Measurements from ENCODE around the gene SUPT4H1. TPM values are rescaled to one million over a fixed set of nuclear protein-coding genes. Genes with fewer than 3 reads are reported as not detected.

Gene SUPT4H1
- total RNA-seq, 2 donors from 2014 or later: 117 to 147 TPM

DNA sequence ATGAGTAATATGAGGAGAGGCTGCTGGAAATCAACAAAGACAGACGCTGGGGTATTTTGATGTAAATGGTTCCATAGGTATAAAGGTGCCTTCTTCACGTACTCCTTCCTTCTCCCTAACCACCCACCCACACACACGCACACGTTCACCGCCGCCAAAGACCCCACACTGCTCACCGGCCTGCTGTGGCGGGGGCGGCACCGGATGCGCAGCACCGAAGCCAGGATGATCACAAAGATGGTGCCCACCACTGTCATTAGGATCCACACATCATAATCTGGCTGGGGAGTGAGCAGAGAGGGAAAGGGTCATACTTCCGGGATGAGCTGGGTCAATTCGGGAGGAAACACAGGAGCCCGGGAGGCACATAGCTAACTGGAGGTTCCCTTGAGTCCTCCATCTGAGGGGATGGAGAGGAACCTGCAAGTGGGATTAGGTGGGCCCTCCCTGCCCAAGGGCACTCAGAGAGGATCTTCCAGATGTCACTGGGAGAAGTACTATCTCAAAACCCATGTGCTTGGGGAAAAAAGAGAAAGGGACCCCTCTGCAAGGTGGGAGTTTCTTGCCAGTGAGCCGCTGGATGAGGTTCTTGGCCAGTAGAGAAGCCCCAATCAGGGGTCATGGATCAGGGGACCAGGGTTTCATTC, 10.5 kb upstream of the SUPT4H1 start:
- peak overlapping the region; percentile 23 for H3K27ac Mint-ChIP-seq
- no peaks in the 10 kb centered on the region for H3K9me3 Mint-ChIP-seq
- H3K4me3 Mint-ChIP-seq: no peak overlapping the region
- H3K4me1 Mint-ChIP-seq: no peaks in the 10 kb centered on the region
- ATAC-seq (replicated peaks): no peak
- no peaks in the 10 kb centered on the region for H3K36me3 Mint-ChIP-seq (ENCODE audit: low read depth)
- H3K27me3 Mint-ChIP-seq: no peaks in the 10 kb centered on the region

DNA sequence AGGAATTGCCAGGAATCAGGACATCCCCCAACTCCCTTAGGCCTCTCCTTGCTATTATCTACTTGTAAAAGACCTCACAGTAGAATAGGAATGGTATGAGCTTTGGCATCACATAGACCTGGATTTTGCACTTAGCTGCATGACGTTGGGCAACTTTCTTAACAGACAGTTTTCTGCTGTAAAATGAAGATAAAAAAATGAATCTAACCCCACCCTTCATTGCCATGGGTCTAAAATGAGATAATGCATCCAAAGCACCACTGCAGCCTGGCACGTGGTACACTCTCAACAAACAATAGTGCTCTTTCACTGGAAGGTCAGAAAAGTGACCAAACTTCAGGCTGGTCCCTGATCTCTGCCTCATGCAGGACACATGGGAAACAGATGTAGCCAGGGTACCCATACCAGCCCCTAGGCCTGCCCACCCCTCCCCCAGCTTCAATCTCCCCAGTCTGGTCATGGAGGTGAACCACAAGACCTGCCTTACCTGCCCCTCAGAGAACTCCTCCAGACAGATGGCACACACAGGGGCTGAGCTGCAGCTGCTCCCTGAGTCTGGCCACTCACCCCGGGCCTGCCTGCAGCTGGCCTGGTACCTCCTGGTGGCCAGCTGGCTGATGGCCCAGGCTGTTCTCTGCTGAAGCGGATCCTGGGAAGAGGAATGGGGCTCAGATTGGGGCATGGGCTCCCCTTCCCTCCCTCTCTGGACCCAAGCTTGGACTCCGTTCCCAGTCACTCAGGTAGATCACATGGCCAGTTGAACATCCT, 8.5 kb upstream of the SUPT4H1 start:
- Mint-ChIP-seq H3K27ac (no peak overlapping the region), H3K4me1 (no peaks in the 10 kb centered on the region), H3K36me3 (ENCODE audit: low read depth) (no peaks in the 10 kb centered on the region), H3K9me3 (no peaks in the 10 kb centered on the region), H3K4me3 (no peak overlapping the region), H3K27me3 (no peaks in the 10 kb centered on the region)
- no peak for ATAC-seq (replicated peaks)

DNA sequence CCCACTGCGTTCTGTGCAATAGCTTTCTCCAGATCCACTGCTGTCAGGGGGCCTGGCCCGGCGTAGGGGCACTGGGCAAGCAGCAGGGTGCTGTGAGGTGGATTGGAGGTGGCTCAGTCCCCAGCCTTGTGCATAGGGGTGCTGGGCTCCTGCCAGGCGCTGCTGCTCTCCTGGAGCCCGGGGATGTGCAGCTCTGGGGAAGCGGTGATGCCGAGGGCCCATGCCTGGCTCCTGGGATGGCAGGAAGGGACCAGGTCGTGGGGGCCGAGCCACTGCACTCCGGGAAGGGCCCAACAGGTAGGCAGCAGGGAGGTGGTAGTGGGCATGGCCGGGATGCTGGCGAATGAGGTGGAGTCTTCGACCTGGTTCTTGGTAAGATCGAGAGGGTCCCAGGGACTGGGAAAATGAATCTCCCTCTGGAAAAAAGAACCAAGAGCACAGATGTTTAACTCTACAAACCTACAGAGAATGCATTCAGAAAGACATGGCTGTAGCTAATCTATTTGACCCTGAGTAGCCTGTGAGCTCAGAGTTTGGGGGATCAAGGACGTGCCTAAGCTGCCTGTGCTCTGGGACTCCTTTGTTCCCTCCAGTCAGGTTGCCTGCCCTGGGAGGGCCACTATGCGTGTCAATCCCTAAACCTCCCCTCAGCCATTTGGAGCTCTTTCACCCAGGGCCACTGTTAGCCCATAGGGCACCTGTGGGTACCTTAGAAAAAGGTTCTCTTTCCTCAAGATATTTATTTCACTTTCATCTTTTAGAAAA, 6.6 kb upstream of the SUPT4H1 start:
- no peaks in the 10 kb centered on the region for H3K9me3 Mint-ChIP-seq
- ATAC-seq (replicated peaks): no peak
- no peak overlapping the region for H3K4me3 Mint-ChIP-seq
- no peak overlapping the region for H3K27ac Mint-ChIP-seq
- no peaks in the 10 kb centered on the region for H3K36me3 Mint-ChIP-seq (ENCODE audit: low read depth)
- no peaks in the 10 kb centered on the region for H3K4me1 Mint-ChIP-seq
- H3K27me3 Mint-ChIP-seq: no peaks in the 10 kb centered on the region

DNA sequence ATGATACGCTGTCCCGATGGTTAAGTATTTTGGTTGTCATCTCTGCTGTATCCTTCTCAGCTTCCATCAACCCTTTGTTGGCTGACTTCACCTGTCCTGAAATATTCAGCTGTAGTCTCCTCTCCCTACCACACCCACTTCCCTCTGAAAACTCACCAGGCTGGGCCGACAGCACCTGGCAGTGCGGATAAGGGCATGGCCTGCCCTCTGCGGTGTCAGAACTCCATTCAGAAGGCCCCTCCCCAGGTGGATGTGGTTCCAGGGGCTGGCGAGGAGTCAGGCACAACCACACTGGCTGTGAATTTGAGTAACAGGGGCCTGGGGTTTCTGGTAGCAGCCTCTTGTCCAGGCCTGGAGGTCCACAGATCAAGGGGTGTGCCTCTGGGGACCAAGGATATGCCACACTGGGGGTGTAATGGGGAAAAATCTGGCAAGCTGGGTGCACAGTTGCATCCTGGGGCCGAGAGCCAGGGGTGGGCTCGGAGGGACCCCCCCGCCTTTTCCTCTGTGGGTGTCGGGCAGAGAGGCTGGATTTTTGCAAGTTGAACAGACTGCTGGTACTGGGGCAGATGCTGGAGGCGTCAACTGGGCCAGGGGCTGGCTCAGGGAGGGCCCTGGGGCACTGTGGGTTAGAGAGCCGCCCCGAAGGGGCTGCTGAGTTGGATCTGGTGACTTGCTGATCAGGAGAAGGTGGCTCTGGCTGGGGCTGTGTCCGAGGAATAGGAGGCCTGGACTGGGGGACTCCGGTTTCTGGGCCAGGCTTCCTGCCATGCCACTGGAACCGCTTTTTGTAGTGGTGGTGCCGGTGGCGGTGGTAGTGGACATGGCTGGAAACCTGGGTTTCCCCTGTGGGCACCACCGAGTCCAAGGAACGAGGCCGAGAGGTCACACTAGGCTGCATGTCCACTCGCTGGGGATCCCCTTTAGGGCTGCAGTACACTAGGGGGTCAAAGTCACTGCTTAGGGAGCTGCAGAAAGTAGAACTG, 5.6 kb upstream of the SUPT4H1 start:
- Mint-ChIP-seq H3K4me1 (peaks cover 5% of the 10 kb centered on the region), H3K27me3 (no peaks in the 10 kb centered on the region)

DNA sequence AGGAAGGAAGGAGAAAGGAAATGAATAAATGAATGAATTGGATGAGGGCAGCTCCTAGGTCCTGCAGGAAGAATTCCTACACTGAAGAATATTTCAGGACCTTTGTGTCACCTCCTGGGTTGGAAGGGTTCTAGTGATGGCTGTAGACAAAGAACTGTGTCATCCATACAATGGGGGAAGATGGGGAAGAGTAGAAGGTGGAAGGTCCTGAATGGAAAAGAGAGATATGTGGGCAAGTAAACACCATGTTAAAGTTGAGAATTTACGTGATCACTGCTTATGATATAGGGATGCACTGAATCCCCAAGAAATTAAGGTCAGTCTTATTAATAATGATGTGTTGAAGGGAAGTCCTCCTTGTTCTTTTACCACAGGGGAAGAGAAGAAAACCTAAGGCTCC, 4.2 kb upstream of the SUPT4H1 start:
- Mint-ChIP-seq H3K27ac (peak overlapping the region; percentile 50), H3K4me3 (no peak overlapping the region), H3K27me3 (no peaks in the 10 kb centered on the region)

More for the DNA sequence above, 5.6 kb upstream of the SUPT4H1 start:
- Mint-ChIP-seq H3K27ac (no peak overlapping the region), H3K4me3 (no peak overlapping the region), H3K9me3 (no peaks in the 10 kb centered on the region), H3K36me3 (ENCODE audit: low read depth) (peaks cover 8% of the 10 kb centered on the region)
- no peak for ATAC-seq (replicated peaks)

DNA sequence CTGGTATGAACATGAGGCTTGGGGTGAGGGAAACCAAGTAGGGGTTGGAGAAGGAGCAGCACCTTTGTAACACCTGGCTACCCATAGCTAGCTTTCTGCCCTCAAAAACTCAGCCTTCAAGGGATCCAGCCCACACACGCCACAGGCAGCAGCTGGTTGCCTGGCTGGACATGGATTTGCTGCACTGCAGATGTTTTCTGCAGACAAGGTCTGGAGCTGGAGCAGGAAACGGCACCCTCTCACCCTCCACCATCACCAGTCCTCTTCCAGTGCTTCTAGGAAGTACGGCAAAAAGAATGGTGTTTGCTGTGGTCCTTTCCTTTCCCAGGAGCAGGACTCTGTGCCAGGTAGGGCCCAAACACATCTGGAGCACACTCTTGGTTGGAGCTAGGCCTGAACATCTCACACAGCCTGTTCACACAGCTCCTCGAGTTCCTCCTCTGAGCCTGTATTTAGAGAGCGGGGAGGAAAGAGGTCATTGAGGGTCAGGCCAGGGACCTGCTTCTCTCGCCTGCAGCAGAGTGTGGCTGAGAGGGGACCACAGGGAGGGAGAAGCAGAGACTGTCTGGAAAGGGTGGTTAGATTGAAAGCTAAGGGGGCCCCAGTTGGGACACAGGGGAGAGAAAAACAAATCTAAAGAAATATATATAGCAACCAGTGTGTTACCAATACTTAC, 2.7 kb upstream of the SUPT4H1 start:
- Mint-ChIP-seq H3K27me3 (no peaks in the 10 kb centered on the region), H3K9me3 (no peaks in the 10 kb centered on the region), H3K27ac (peak overlapping the region; percentile 32)

More for the DNA sequence above, 4.2 kb upstream of the SUPT4H1 start:
- no peak for ATAC-seq (replicated peaks)
- no peaks in the 10 kb centered on the region for H3K9me3 Mint-ChIP-seq
- H3K4me1 Mint-ChIP-seq: peaks cover 5% of the 10 kb centered on the region
- peaks cover 19% of the 10 kb centered on the region for H3K36me3 Mint-ChIP-seq (ENCODE audit: low read depth)

DNA sequence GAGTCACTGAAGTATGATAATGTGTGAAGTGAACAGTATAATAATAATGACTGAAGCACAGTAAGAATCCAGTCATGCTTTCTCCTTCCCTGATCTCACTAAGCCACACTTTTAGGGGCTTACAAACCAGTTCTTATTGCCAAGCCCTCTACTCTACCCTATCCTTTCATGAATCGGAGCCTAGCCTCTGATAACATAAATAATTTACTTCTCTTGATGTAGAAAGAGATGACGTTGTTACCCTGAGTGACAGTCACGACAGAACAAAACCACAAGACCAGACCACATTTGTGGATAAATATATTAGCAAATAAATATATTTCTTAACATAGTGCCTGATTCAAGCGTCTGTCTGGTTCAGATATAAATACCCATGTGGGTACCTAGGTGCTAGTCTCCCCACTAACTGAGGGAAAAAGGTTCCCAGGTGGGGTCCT, 1.4 kb upstream of the SUPT4H1 start:
- no peaks in the 10 kb centered on the region for H3K27me3 Mint-ChIP-seq
- H3K4me1 Mint-ChIP-seq: peaks cover 16% of the 10 kb centered on the region
- peaks cover 48% of the 10 kb centered on the region for H3K36me3 Mint-ChIP-seq (ENCODE audit: low read depth)
- no peaks in the 10 kb centered on the region for H3K9me3 Mint-ChIP-seq
- H3K27ac Mint-ChIP-seq: peak overlapping the region; percentile 96
- peak overlapping the region; percentile 98 for H3K4me3 Mint-ChIP-seq
- no peak for ATAC-seq (replicated peaks)

More for the DNA sequence above, 2.7 kb upstream of the SUPT4H1 start:
- H3K4me3 Mint-ChIP-seq: no peak overlapping the region
- peaks cover 35% of the 10 kb centered on the region for H3K36me3 Mint-ChIP-seq (ENCODE audit: low read depth)
- H3K4me1 Mint-ChIP-seq: peaks cover 7% of the 10 kb centered on the region
- ATAC-seq (replicated peaks): no peak

DNA sequence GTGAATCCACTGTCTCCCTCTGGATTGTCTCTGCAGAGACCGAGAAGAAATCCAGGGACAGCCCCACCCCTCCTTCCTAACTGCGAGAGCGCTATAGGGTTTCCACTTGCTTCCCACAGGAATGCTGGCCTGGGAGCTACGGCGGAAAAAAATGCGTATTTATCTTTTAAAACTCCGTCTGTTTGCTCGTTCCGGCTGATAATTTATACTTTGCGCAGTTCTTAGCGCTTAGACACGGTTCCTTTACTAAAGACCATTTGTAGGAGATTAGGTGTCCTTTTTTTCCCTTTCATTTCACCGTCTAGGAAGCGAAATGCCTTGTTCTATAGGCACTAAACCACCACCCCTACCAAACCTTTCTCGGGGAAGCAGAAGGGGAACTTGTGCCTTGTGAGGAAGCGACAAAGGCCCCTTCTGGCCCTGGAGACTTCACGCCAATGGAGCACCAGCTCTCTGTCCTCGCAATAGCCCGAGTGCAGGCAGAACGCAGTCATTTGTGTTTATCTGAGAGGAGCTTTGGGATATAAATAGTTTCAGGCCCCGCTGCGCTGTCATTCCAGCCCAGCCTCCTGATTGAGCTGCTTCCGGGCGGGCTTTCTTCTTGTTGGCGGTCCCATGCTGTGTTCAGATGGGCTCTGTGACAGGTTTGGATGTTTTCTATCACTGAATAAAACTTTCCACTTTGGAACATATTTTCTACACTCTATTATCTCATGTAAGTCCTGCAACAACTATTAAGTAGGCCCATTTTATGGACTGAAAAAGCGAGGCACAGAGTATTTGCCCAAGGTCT, 791 bp upstream of the SUPT4H1 start:
- ATAC-seq (replicated peaks): peak; percentile 9
- no peaks in the 10 kb centered on the region for H3K9me3 Mint-ChIP-seq
- H3K27me3 Mint-ChIP-seq: no peaks in the 10 kb centered on the region
- H3K4me3 Mint-ChIP-seq: peak overlapping the region; percentile 98
- H3K27ac Mint-ChIP-seq: peak overlapping the region; percentile 96
- H3K36me3 Mint-ChIP-seq (ENCODE audit: low read depth): peaks cover 54% of the 10 kb centered on the region
- peaks cover 22% of the 10 kb centered on the region for H3K4me1 Mint-ChIP-seq

DNA sequence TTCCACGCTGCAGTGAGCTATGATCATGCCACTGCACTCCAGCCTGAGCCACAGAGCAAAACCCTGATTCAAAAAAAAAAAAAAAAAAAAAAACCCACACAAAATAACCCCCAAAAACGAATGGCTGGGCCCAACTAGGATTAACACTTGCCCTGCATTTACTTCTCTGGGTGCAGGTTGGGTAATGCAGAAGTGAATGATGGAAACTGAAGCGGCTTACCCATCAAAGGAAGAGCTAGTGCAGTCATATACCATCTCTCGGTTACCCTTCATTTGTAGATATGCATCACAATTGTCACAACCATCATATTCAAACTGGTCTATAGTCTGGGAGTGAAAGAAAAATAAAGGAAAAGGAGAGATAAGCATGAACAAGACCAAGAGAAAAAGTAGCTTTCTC, 819 bp downstream of the SUPT4H1 start:
- Mint-ChIP-seq H3K27me3 (no peaks in the 10 kb centered on the region), H3K27ac (peak overlapping the region; percentile 96), H3K36me3 (ENCODE audit: low read depth) (peaks cover 70% of the 10 kb centered on the region), H3K9me3 (no peaks in the 10 kb centered on the region), H3K4me3 (peak overlapping the region; percentile 98), H3K4me1 (peaks cover 35% of the 10 kb centered on the region)
- peak; percentile 13 for ATAC-seq (replicated peaks)

DNA sequence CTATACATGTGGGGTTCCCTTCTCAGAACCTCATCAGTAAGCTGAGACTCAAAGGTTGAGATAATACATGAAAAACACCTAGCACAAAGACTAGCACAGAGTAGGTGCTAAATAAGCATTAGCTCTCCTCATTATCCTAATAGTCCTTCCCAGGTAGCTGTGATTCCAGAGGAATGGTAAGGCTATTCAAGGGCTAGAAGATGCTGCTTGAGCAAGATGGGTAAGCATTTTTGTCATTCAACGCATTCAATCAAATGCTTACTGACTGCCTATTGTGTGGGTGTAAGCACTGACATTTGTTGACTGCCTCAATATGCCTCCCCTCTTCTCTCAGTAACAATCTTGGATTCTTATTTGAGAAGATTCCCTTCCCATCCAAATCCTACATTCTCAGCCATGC, 4.0 kb downstream of the SUPT4H1 start:
- H3K27ac Mint-ChIP-seq: peak overlapping the region; percentile 100
- H3K36me3 Mint-ChIP-seq (ENCODE audit: low read depth): peaks cover 98% of the 10 kb centered on the region
- peak overlapping the region; percentile 98 for H3K4me3 Mint-ChIP-seq
- H3K9me3 Mint-ChIP-seq: no peaks in the 10 kb centered on the region
- H3K27me3 Mint-ChIP-seq: no peaks in the 10 kb centered on the region
- peaks cover 47% of the 10 kb centered on the region for H3K4me1 Mint-ChIP-seq
- no peak for ATAC-seq (replicated peaks)

DNA sequence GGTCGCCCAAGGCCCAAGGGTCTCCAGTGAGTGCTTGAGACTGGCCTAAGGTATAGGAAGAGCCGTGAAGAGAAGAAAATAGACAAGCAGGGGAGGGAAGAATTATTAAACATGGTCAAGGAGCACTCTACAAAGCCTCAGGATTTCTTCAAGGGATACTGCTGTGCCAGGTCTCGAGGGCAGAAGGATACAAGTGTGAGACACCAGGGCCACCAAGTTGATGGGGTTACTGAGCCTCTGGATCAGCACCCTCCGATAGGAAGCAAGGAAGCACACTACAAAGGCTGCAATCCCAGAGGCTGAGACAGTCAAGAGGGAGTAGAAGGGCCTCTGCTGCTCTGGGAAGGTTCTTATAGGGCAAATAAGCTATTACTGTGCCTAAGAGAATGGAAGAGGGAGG, 6.5 kb downstream of the SUPT4H1 start:
- no peaks in the 10 kb centered on the region for H3K27me3 Mint-ChIP-seq
- ATAC-seq (replicated peaks): no peak
- H3K27ac Mint-ChIP-seq: peak overlapping the region; percentile 100
- peak overlapping the region; percentile 98 for H3K4me3 Mint-ChIP-seq
- peaks cover 100% of the 10 kb centered on the region for H3K36me3 Mint-ChIP-seq (ENCODE audit: low read depth)
- H3K4me1 Mint-ChIP-seq: peaks cover 51% of the 10 kb centered on the region
- no peaks in the 10 kb centered on the region for H3K9me3 Mint-ChIP-seq

DNA sequence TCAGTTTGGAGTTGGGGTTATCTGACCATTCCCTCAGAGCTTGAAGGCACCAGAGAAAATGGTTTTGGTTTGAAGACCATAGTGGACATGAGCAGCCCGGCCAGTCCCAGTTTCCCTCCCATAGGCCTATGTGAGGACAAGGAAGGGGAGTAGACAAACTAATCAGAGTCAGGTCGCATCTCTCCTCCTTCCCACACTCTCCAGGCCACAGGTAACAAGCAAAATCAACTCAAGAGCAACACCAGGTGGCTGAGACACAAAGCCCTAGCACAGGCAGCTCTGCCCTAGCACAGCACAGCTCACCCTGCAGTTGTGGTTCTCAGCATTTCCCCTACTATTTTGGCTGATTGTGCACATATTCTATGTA, 7.2 kb downstream of the SUPT4H1 start:
- peaks cover 50% of the 10 kb centered on the region for H3K4me1 Mint-ChIP-seq
- H3K27ac Mint-ChIP-seq: peak overlapping the region; percentile 100
- H3K9me3 Mint-ChIP-seq: no peaks in the 10 kb centered on the region
- no peaks in the 10 kb centered on the region for H3K27me3 Mint-ChIP-seq
- peak overlapping the region; percentile 98 for H3K4me3 Mint-ChIP-seq
- H3K36me3 Mint-ChIP-seq (ENCODE audit: low read depth): peaks cover 100% of the 10 kb centered on the region
- peak; percentile 65 for ATAC-seq (replicated peaks)

Data from activated T-helper 17 cell treated with anti-CD3 and anti-CD28 coated beads, Interleukin-2, amount 50 U/mL, for 72 hours (primary cell).